Naive B cell (primary cell): ENCODE data around the gene ALDH3B1. TPM values are rescaled to one million over a fixed set of nuclear protein-coding genes. Genes with fewer than 3 reads are reported as not detected.
A peak's percentile ranks its signal among the peaks of the same experiment; 100 is the strongest.

ENCODE experiments used
- ATAC-seq, 2 donors: fragments of 150-1000 bp; cut with Tn5 transposase; 2 replicates each; pipeline ENCODE4 v1.10.0; 2021; ENCODE audit warnings: low read depth in 2 of 2, mild to moderate bottlenecking in 2 of 2, moderate library complexity in 2 of 2
- DNase-seq: peaks from one replicate; pipeline ENCODE4 v3.0.0; 2022
- H3K27ac Mint-ChIP-seq, 6 donors: one replicate each; pipeline ENCODE4 v1.8.0; 2020 to 2022; ENCODE audit warnings: mild to moderate bottlenecking in 6 of 6, mixed read lengths in 6 of 6, moderate library complexity in 5 of 6, inconsistent platforms in 2 of 6
- H3K27me3 Mint-ChIP-seq, 3 donors: one replicate each; pipeline ENCODE4 v1.8.0; 2021 to 2022; ENCODE audit warnings: mixed read lengths in 3 of 3, mild to moderate bottlenecking in 1 of 3
- H3K36me3 Mint-ChIP-seq, 2 donors: one replicate each; pipeline ENCODE4 v1.8.0; 2020 to 2022; ENCODE audit warnings: mixed read lengths in 2 of 2, inconsistent platforms in 1 of 2, mild to moderate bottlenecking in 1 of 2
- H3K4me1 Mint-ChIP-seq, 3 donors: one replicate each; pipeline ENCODE4 v1.8.0; 2020 to 2022; ENCODE audit warnings: mixed read lengths in 3 of 3, inconsistent platforms in 1 of 3, mild to moderate bottlenecking in 1 of 3, moderate library complexity in 1 of 3
- H3K4me3 Mint-ChIP-seq, 8 donors: one replicate each; pipeline ENCODE4 v1.8.0; 2020 to 2022; ENCODE audit warnings: mild to moderate bottlenecking in 8 of 8, mixed read lengths in 8 of 8, moderate library complexity in 8 of 8, inconsistent platforms in 2 of 8
- H3K9me3 Mint-ChIP-seq, 7 donors: one replicate each; pipeline ENCODE4 v1.8.0; 2020 to 2022; ENCODE audit warnings: mixed read lengths in 7 of 7, mild to moderate bottlenecking in 5 of 7, inconsistent platforms in 2 of 7, moderate library complexity in 1 of 7
- polyA plus RNA-seq, 6 donors: library from polyadenylated mRNA; unstranded; fragments of 300-500 nt; fragmentation: Illumina TruSeq; gene quantifications; one replicate each; pipeline ENCODE4 v1.2.3, GENCODE V29; 2021; ENCODE audit warnings: low read depth in 6 of 6

The ALDH3B1 gene
- polyA plus RNA-seq, 6 donors from 2014 or later: 0.33 to 0.94 (median 0.67) TPM; not detected in 1

DNA sequence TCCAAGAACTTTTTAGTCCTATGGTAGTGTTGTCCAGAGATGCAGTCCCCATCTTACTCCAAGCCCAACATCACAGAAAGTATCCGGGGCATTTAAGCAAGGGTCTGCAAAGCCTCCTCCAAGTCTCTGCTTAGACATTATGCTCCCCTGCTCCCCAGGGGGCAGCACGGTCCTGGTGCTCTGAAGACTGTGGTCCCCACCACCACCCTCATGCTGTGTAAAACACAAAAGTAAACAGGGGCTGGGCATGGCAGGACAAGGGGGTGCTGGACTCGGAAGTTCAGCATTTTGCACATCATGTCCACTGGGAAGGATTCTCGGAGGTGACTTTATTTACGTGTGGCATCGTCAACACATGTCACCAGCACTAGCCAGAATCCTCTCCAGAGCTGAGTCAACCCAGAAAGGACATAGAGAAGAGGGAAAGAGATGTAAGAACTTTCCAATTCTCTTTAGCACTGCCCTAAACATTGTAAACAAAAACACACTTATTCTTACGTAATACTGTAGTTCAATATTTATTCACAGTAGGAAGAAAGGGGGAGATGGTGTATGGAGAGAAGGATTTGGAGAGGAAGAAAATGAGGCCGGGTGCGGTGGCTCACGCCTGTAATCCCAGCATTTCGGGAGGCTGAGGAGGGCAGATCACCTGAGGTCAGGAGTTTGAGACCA is 66.4 kb downstream of the ALDH3B1 start:
- H3K27ac Mint-ChIP-seq: peak overlapping the region in 2 of 6 donors; percentile 25 to 49
- H3K9me3 Mint-ChIP-seq: no peaks in the 10 kb centered on the region
- no peak for DNase-seq
- H3K36me3 Mint-ChIP-seq: peaks cover 0 to 11% of the 10 kb centered on the region in 2 donors
- H3K27me3 Mint-ChIP-seq: no peaks in the 10 kb centered on the region
- no peak for ATAC-seq
- no peak overlapping the region for H3K4me3 Mint-ChIP-seq
- peaks cover 5 to 16% (median 14%) of the 10 kb centered on the region in 3 donors for H3K4me1 Mint-ChIP-seq

DNA sequence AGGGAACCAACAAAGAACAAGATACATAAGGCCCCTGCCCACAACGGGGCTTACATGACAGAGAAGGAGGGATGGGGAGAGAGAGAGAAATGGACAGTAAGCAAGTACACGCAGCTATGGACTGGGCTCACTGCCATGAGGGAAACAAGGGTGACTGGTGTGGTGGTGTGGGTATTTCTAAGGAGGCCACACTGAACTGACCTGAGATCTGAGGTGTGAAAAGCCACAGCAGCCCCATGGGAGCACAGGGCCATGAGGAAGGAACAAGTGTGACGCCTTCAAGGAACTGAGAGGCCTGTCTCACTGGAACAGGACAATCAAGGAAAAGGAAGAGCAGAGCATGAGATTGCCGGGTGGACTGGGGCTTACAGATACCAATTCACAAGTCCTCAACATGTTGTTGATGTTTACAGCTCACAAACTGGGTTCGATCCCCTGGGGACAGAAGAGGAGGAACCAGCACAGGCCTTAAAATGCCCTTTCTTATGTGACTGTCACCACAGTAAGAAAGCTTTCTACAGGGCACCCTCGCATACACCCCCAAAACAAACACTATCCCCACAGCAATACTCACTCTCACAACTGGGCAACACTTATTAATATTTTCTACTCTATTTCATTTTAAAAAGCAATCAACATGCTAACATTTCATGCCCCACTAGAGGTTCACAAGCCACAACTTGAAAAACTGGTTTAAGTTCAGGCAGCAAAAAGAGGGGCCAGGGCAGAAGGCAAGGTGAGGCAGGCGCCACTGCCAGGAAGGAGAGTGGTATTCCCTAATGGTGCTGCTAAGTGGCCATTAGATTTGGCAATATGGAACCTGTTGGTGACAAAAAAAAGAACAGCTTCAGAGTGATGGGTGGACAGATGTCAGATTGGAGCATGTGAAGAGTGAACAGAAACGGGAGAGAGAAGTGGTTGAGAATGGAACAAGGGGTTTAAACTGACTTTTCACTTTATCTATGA is 67.8 kb downstream of the ALDH3B1 start:
- Mint-ChIP-seq H3K4me3 (peak overlapping the region in 2 of 8 donors; percentile 28 to 40), H3K4me1 (peaks cover 5 to 14% (median 13%) of the 10 kb centered on the region in 3 donors), H3K27ac (peak overlapping the region in 4 of 6 donors; percentile 26 to 91 (median 56)), H3K9me3 (no peaks in the 10 kb centered on the region), H3K36me3 (peaks cover 0 to 11% of the 10 kb centered on the region in 2 donors), H3K27me3 (no peaks in the 10 kb centered on the region)
- ATAC-seq: peak in 1 of 2 donors; percentile 21
- DNase-seq: no peak

Other genes starting within 250 kb of the ALDH3B1 start
- gene UNC93B1, start 6.2 kb upstream of the ALDH3B1 start, polyA plus RNA-seq: 100 to 1,000 TPM in 3 of 6 donors, 10 to 100 TPM in 3; 93.5 to 149 (median 103) TPM
- gene NDUFS8, start 20.4 kb downstream of the ALDH3B1 start, polyA plus RNA-seq: 100 to 1,000 TPM; 110 to 130 (median 119) TPM
- 10 to 100 TPM; 16.4 to 44.9 (median 26.6) TPM for gene TCIRG1, start 28.7 kb downstream of the ALDH3B1 start, polyA plus RNA-seq
- 10 to 100 TPM in 1 of 6 donors, 1 to 10 TPM in 5; 4.9 to 17.6 (median 6.4) TPM for gene CHKA, start 111.1 kb downstream of the ALDH3B1 start, polyA plus RNA-seq
- gene KMT5B, start 203.0 kb downstream of the ALDH3B1 start, polyA plus RNA-seq: 10 to 100 TPM; 34.7 to 67.8 (median 46.3) TPM